ENCODE measurements around the gene WDFY3.
A peak's percentile ranks its signal among the peaks of the same experiment; 100 is the strongest.

Gene WDFY3

DNA sequence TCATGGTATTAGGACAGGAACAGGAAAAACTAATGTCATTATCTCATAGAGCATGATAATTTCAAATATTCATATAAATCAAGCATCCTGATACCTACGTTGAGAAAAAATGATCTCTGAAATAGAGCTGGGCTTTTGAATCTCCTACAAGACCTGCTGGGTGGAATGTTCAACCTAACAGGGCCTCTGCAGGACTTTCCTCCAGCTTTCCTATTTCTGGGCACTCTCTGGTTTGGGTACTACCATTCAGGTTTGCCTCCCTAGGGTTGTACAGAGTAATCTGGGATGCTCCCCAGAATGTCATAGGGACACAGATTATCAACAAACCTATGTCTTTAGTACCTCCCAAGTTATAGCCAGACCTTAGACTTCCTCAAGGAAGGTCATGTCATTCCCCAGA is 274.7 kb downstream of the WDFY3 start:
- no peak for DNase-seq (ENCODE audit: low read depth in 1 of 2, low spot score in 1 of 2)
- no peak overlapping the region for H3K27ac ChIP-seq (replicated peaks)
- no peak overlapping the region for H3K4me3 ChIP-seq (replicated peaks; ENCODE audit: insufficient read depth, low read length)
- TF ChIP-seq SPI1 (IDR thresholded peaks at IDR 0.05; ENCODE audit: borderline replicate concordance, low read depth): no peak
- TF ChIP-seq GABPA (IDR thresholded peaks at IDR 0.05; ENCODE audit: low read depth): no peak
- TF ChIP-seq, protein P1, sequence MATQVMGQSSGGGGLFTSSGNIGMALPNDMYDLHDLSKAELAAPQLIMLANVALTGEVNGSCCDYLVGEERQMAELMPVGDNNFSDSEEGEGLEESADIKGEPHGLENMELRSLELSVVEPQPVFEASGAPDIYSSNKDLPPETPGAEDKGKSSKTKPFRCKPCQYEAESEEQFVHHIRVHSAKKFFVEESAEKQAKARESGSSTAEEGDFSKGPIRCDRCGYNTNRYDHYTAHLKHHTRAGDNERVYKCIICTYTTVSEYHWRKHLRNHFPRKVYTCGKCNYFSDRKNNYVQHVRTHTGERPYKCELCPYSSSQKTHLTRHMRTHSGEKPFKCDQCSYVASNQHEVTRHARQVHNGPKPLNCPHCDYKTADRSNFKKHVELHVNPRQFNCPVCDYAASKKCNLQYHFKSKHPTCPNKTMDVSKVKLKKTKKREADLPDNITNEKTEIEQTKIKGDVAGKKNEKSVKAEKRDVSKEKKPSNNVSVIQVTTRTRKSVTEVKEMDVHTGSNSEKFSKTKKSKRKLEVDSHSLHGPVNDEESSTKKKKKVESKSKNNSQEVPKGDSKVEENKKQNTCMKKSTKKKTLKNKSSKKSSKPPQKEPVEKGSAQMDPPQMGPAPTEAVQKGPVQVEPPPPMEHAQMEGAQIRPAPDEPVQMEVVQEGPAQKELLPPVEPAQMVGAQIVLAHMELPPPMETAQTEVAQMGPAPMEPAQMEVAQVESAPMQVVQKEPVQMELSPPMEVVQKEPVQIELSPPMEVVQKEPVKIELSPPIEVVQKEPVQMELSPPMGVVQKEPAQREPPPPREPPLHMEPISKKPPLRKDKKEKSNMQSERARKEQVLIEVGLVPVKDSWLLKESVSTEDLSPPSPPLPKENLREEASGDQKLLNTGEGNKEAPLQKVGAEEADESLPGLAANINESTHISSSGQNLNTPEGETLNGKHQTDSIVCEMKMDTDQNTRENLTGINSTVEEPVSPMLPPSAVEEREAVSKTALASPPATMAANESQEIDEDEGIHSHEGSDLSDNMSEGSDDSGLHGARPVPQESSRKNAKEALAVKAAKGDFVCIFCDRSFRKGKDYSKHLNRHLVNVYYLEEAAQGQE (IDR thresholded peaks at IDR 0.05; ENCODE audit: insufficient replicate concordance, low read depth): no peak
- no peaks in the 10 kb centered on the region for H3K27me3 ChIP-seq (ENCODE audit: insufficient read depth, poor library complexity, severe bottlenecking)

GRCh38 chr4:84691170-84691691 is 275.3 kb downstream of the WDFY3 start:
- Histone ChIP-seq H3K4me3 (replicated peaks; ENCODE audit: insufficient read depth, low read length) (no peak overlapping the region), H3K27me3 (ENCODE audit: insufficient read depth, poor library complexity, severe bottlenecking) (no peaks in the 10 kb centered on the region), H3K27ac (replicated peaks) (peak overlapping the region; percentile 27; the same call in 1 of the 2 replicates)
- no peak for TF ChIP-seq POLR2AphosphoS5 (IDR thresholded peaks at IDR 0.05; ENCODE audit: low read depth)
- TF ChIP-seq, protein P2, sequence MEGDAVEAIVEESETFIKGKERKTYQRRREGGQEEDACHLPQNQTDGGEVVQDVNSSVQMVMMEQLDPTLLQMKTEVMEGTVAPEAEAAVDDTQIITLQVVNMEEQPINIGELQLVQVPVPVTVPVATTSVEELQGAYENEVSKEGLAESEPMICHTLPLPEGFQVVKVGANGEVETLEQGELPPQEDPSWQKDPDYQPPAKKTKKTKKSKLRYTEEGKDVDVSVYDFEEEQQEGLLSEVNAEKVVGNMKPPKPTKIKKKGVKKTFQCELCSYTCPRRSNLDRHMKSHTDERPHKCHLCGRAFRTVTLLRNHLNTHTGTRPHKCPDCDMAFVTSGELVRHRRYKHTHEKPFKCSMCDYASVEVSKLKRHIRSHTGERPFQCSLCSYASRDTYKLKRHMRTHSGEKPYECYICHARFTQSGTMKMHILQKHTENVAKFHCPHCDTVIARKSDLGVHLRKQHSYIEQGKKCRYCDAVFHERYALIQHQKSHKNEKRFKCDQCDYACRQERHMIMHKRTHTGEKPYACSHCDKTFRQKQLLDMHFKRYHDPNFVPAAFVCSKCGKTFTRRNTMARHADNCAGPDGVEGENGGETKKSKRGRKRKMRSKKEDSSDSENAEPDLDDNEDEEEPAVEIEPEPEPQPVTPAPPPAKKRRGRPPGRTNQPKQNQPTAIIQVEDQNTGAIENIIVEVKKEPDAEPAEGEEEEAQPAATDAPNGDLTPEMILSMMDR (IDR thresholded peaks at IDR 0.05; ENCODE audit: insufficient read depth, low read length): no peak
- TF ChIP-seq, protein P1 (IDR thresholded peaks at IDR 0.05; ENCODE audit: insufficient replicate concordance, low read depth): no peak
- no peak for TF ChIP-seq SPI1 (IDR thresholded peaks at IDR 0.05; ENCODE audit: borderline replicate concordance, low read depth)
- no peak for TF ChIP-seq GABPA (IDR thresholded peaks at IDR 0.05; ENCODE audit: low read depth)
- peak; percentile 58 to 73 for DNase-seq (ENCODE audit: low read depth in 1 of 2, low spot score in 1 of 2)

- no peaks in the 10 kb centered on the region for H3K27me3 ChIP-seq (ENCODE audit: insufficient read depth, poor library complexity, severe bottlenecking)
- TF ChIP-seq GABPA (IDR thresholded peaks at IDR 0.05; ENCODE audit: low read depth): no peak
- TF ChIP-seq, protein P2 (IDR thresholded peaks at IDR 0.05; ENCODE audit: insufficient read depth, low read length): no peak
- DNase-seq (ENCODE audit: low read depth in 1 of 2, low spot score in 1 of 2): no peak
- H3K27ac ChIP-seq (replicated peaks): peak overlapping the region; percentile 27; the same call in 1 of the 2 replicates
- no peak overlapping the region for H3K4me3 ChIP-seq (replicated peaks; ENCODE audit: insufficient read depth, low read length)
These were observed 276.0 kb downstream of the WDFY3 start for GRCh38 chr4:84690481-84690880.

DNA sequence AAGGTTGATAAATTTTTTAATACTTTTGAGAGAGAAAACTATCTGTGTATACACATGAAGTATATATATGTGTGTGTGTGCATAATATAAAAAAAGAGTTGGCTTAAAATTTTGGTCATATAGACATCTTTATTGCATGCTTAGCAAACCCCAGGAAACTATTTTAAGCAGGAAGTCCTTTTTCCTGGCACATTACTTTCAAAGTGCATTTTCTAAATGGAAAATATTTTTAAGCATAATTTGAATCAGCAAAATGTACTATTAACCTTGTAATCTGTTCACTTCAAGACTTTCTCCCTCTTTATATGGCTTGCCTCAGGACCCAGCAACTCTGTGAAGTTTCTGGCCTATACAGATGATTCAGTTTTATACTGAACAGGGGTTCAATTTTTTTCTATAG is 277.3 kb downstream of the WDFY3 start:
- Histone ChIP-seq H3K27ac (replicated peaks) (no peak overlapping the region), H3K27me3 (ENCODE audit: insufficient read depth, poor library complexity, severe bottlenecking) (no peaks in the 10 kb centered on the region), H3K4me3 (replicated peaks; ENCODE audit: insufficient read depth, low read length) (no peak overlapping the region)
- no peak for DNase-seq (ENCODE audit: low read depth in 1 of 2, low spot score in 1 of 2)
- TF ChIP-seq, protein P1 (IDR thresholded peaks at IDR 0.05; ENCODE audit: insufficient replicate concordance, low read depth): no peak
- TF ChIP-seq SPI1 (IDR thresholded peaks at IDR 0.05; ENCODE audit: borderline replicate concordance, low read depth): no peak
- TF ChIP-seq, protein P2 (IDR thresholded peaks at IDR 0.05; ENCODE audit: insufficient read depth, low read length): no peak
- no peak for TF ChIP-seq GABPA (IDR thresholded peaks at IDR 0.05; ENCODE audit: low read depth)
- no peak for TF ChIP-seq POLR2AphosphoS5 (IDR thresholded peaks at IDR 0.05; ENCODE audit: low read depth)

Measured in HL-60 (cell line).